SU-DHL-6 (cell line): Measurements from ENCODE around the gene ACO2.
"Not testable (repeated sequence)": the region's sequence is repeated elsewhere in the genome, so short reads cannot be mapped to it uniquely, and the experiment has no call there.

ENCODE experiments used
- H2AFZ ChIP-seq: fragments of 200-600 bp; sonication (generic); 2 replicates; pipeline ENCODE4 v1.6.1; 2014; ENCODE audit warnings: low read depth, mild to moderate bottlenecking, moderate library complexity, mixed read lengths, antibody characterized with exemption, low read length; ENCODE audit not compliant: severe bottlenecking
- H3F3A ChIP-seq: fragments of 200-600 bp; shearing (Covaris generic); 2 replicates; pipeline ENCODE4 v1.6.0; 2016; ENCODE audit warnings: antibody characterized with exemption, mild to moderate bottlenecking; ENCODE audit not compliant: insufficient read depth
- H3K27ac ChIP-seq: fragments of 200-600 bp; sonication (generic); 2 replicates; pipeline ENCODE4 v1.5.1; 2016; ENCODE audit warnings: low read depth, mild to moderate bottlenecking, low read length, moderate library complexity, mixed read lengths
- H3K27me3 ChIP-seq: fragments of 200-600 bp; sonication (generic), shearing (Covaris generic); 2 replicates; pipeline ENCODE4 v1.6.0; 2014; ENCODE audit warnings: mild to moderate bottlenecking, low read length
- H3K36me3 ChIP-seq: fragments of 200-600 bp; sonication (generic); 2 replicates; pipeline ENCODE4 v1.6.1; 2014; ENCODE audit warnings: mild to moderate bottlenecking, low read length, mixed read lengths
- H3K4me2 ChIP-seq: fragments of 300-600, 200-600 bp; shearing (Covaris generic), sonication (generic); 2 replicates; pipeline ENCODE4 v1.6.0; 2014; ENCODE audit warnings: low read length, low read depth, mild to moderate bottlenecking; ENCODE audit not compliant: poor library complexity, severe bottlenecking
- H3K4me3 ChIP-seq: fragments of 200-600 bp; sonication (generic); 2 replicates; pipeline ENCODE4 v1.5.1; 2014; ENCODE audit warnings: antibody characterized with exemption, low read length, mild to moderate bottlenecking, mixed read lengths; ENCODE audit not compliant: insufficient read depth, poor library complexity, severe bottlenecking
- H3K79me2 ChIP-seq: fragments of 200-600 bp; sonication (generic); 2 replicates; pipeline ENCODE4 v1.6.1; 2014; ENCODE audit warnings: mild to moderate bottlenecking, low read length, moderate library complexity; ENCODE audit not compliant: insufficient read depth
- H3K9ac ChIP-seq: fragments of 200-600 bp; sonication (generic); 2 replicates; pipeline ENCODE4 v1.7.0; 2014; ENCODE audit warnings: mild to moderate bottlenecking, low read length
- H3K9me2 ChIP-seq: fragments of 200-600 bp; sonication (generic); replicated peaks from 2 replicates; pipeline ENCODE4 v1.6.1; 2014; ENCODE audit warnings: low read length; ENCODE audit not compliant: insufficient read depth
- H3K9me3 ChIP-seq: fragments of 200-600 bp; sonication (generic); 2 replicates; pipeline ENCODE4 v1.6.1; 2014; ENCODE audit warnings: low read length, mixed read lengths; ENCODE audit not compliant: insufficient read depth
- H4K20me1 ChIP-seq: fragments of 200-600 bp; sonication (generic); 2 replicates; pipeline ENCODE4 v1.6.1; 2014; ENCODE audit warnings: low read depth, mild to moderate bottlenecking, antibody characterized with exemption, low read length, moderate library complexity, mixed read lengths
- CTCF ChIP-seq: fragments of 200-600 bp; sonication (generic); IDR thresholded peaks from one replicate; pipeline ENCODE4 v1.5.1; 2017; ENCODE audit warnings: antibody characterized with exemption, mild to moderate bottlenecking, low read length, moderate library complexity; ENCODE audit not compliant: insufficient read depth, poor library complexity, severe bottlenecking
- EZH2phosphoT487 ChIP-seq: fragments of 200-600 bp; sonication (generic), shearing (Covaris generic); conservative IDR thresholded peaks from 2 replicates; pipeline ENCODE4 v1.6.1; 2018; ENCODE audit warnings: mild to moderate bottlenecking, antibody characterized with exemption, low read length, moderate library complexity, mixed read lengths

The ACO2 gene

GRCh38 chr22:41570221-41570620, 101.3 kb downstream of the ACO2 start:
- Histone ChIP-seq H3F3A (no peaks in the 10 kb centered on the region), H3K9ac (no peak overlapping the region), H3K79me2 (no peaks in the 10 kb centered on the region), H4K20me1 (no peaks in the 10 kb centered on the region), H3K9me2 (no peaks in the 10 kb centered on the region), H2AFZ (no peak overlapping the region), H3K27ac (no peak overlapping the region), H3K9me3 (no peaks in the 10 kb centered on the region), H3K36me3 (no peaks in the 10 kb centered on the region), H3K27me3 (no peaks in the 10 kb centered on the region), H3K4me3 (no peak overlapping the region), H3K4me2 (no peak overlapping the region)
- TF ChIP-seq CTCF: no peak

- no peak overlapping the region for H3K9ac ChIP-seq
- TF ChIP-seq CTCF: no peak
- no peak for TF ChIP-seq EZH2phosphoT487
- no peaks in the 10 kb centered on the region for H4K20me1 ChIP-seq
- no peak overlapping the region for H2AFZ ChIP-seq
- H3K4me2 ChIP-seq: no peak overlapping the region
- H3F3A ChIP-seq: no peaks in the 10 kb centered on the region
- H3K27ac ChIP-seq: no peak overlapping the region
- no peaks in the 10 kb centered on the region for H3K9me2 ChIP-seq
- no peaks in the 10 kb centered on the region for H3K36me3 ChIP-seq
- H3K27me3 ChIP-seq: no peaks in the 10 kb centered on the region
- H3K9me3 ChIP-seq: no peaks in the 10 kb centered on the region
- no peak overlapping the region for H3K4me3 ChIP-seq
- H3K79me2 ChIP-seq: no peaks in the 10 kb centered on the region
Observed at GRCh38 chr22:41571786-41572185, 102.9 kb downstream of the ACO2 start.

- H3K4me2 ChIP-seq, H3K9ac ChIP-seq, H2AFZ ChIP-seq, H3K36me3 ChIP-seq, H3K4me3 ChIP-seq, H4K20me1 ChIP-seq, H3K9me2 ChIP-seq, H3K27ac ChIP-seq, H3K9me3 ChIP-seq, H3K27me3 ChIP-seq, H3F3A ChIP-seq, H3K79me2 ChIP-seq: not testable (repeated sequence)
Observed at GRCh38 chr22:41572305-41572704, 103.4 kb downstream of the ACO2 start.

GRCh38 chr22:41573677-41574076, 104.8 kb downstream of the ACO2 start:
- no peak overlapping the region for H3K27ac ChIP-seq

More at GRCh38 chr22:41573677-41574076, 104.8 kb downstream of the ACO2 start:
- Histone ChIP-seq H3F3A (no peaks in the 10 kb centered on the region), H3K4me3 (no peak overlapping the region), H2AFZ (no peak overlapping the region), H3K9me2 (no peaks in the 10 kb centered on the region), H3K36me3 (no peaks in the 10 kb centered on the region), H3K27me3 (no peaks in the 10 kb centered on the region), H3K9me3 (no peaks in the 10 kb centered on the region), H3K79me2 (no peaks in the 10 kb centered on the region), H3K4me2 (no peak overlapping the region), H4K20me1 (no peaks in the 10 kb centered on the region), H3K9ac (no peak overlapping the region)
- TF ChIP-seq EZH2phosphoT487 (no peak), CTCF (no peak)
